Peyer's patch (tissue), 4 donors: Measurements from ENCODE around the gene NFYC.

Source experiments
- CTCF ChIP-seq, 6 experiments: fragments of 450-650 bp in 4 of 6; fragments of 200-600 bp in 2 of 6; sonication (generic) in 1 of 6; IDR thresholded peaks; one replicate each; pipeline ENCODE4 v1.5.1; 2017 to 2019; ENCODE audit warnings: antibody characterized with exemption in 6 of 6, mild to moderate bottlenecking in 3 of 6, moderate library complexity in 1 of 6
- POLR2A ChIP-seq, 2 donors: fragments of 450-650 bp; IDR thresholded peaks; one replicate each; pipeline ENCODE4 v1.5.1; 2017; ENCODE audit warnings: antibody characterized with exemption in 2 of 2, mild to moderate bottlenecking in 2 of 2, moderate library complexity in 2 of 2

- TF ChIP-seq POLR2A (IDR thresholded peaks at IDR 0.05) (no peak), CTCF (IDR thresholded peaks at IDR 0.05) (no peak)
Observed at GRCh38 chr1:40645118-40645680, 46.3 kb upstream of the NFYC start.
